ENCODE data around the gene SRSF3. TPM values are rescaled to one million over a fixed set of nuclear protein-coding genes. Genes with fewer than 3 reads are reported as not detected.
"Not testable (repeated sequence)": the region's sequence is repeated elsewhere in the genome, so short reads cannot be mapped to it uniquely, and the experiment has no call there.

Gene SRSF3
- total RNA-seq, 1 donor from 2014 or later: 306 TPM

DNA sequence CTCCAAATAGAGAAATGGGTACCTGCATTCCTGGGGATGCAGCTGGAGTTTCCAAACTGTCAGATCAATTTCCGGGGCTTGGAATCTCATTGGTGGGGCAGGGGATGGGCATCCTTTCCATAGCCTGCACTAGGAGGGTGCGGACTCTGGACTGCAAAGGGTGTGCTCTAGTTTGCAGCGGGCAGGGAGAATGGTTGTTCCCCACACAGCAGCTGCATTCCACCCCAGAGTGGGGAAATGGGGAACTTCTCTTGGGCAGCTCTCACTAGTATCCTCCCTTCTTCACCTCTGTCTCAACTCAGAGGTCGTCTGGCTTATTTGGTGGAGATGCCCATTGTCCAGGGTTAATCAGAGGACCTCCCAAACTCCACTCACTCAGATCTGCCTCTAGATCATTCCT, 49.8 kb downstream of the SRSF3 start:
- no peak for DNase-seq (ENCODE audit: low spot score)

- DNase-seq (ENCODE audit: low spot score): no peak
Measured at GRCh38 chr6:36649086-36649485, 54.9 kb downstream of the SRSF3 start.

DNA sequence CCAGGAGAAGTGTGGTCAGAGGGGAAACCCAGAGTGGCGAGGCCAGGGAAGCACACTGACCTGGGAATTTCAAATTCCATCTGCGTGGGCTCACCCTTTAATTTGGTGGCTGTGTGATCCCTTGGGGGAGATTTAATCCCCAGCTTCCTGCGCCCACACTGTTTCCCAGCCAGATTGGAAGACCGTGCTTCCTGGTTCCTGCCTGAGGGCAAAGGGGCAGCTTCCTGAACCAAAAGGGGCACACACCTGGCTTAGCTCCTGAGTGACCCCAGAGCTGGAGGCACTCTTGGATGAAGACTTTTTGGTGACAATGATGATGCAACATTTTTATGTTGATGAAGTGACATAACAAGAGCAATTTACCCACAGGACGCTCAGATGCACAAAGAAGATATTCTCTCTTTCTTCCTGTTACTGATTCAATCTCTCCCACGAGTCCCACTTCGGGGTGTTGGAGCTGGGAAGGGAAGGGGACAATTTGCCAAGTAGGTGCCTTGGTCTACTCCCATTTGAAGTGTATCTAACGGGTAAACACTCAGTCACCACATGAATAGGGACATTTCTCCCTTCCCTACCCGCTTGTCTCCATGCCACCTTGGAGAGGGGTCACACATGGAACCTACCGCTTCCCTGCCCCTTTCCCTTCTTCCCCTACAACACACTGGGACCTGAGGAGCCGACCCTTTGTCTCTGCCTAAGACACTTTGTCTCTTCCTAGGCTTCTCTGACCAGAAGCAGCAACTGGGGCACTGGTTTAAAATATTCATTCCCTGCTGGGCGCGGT, 55.7 kb downstream of the SRSF3 start:
- no peak for DNase-seq (ENCODE audit: low spot score)

- no peak for DNase-seq (ENCODE audit: low spot score)
Measured at GRCh38 chr6:36650848-36651478, 56.8 kb downstream of the SRSF3 start.

GRCh38 chr6:36651659-36652379, 57.7 kb downstream of the SRSF3 start:
- DNase-seq (ENCODE audit: low spot score): no peak

GRCh38 chr6:36654469-36654868, 60.3 kb downstream of the SRSF3 start:
- DNase-seq (ENCODE audit: low spot score): not testable (repeated sequence)

Other genes starting within 250 kb of the SRSF3 start
- 7.6 TPM for gene ETV7, start 206.7 kb upstream of the SRSF3 start, total RNA-seq
- gene PXT1, start 151.5 kb upstream of the SRSF3 start, total RNA-seq: not detected
- gene KCTD20, start 151.4 kb upstream of the SRSF3 start, total RNA-seq: 34.6 TPM
- gene STK38, start 46.9 kb upstream of the SRSF3 start, total RNA-seq: 47.5 TPM
- 82.8 TPM for gene CDKN1A, start 84.4 kb downstream of the SRSF3 start, total RNA-seq
- gene RAB44, start 103.5 kb downstream of the SRSF3 start, total RNA-seq: 1.0 TPM
- gene CPNE5, start 245.1 kb downstream of the SRSF3 start, total RNA-seq: 3.6 TPM

Measured in ureter (tissue), 1 donor.